SH-SY5Y (cell line): Measurements from ENCODE around the gene LOC128125822.

Source experiments
- GATA2 ChIP-seq: IDR thresholded peaks from 2 replicates; pipeline ENCODE4 v1.6.1; 2011; ENCODE audit warnings: mild to moderate bottlenecking, low read depth, low read length
- GATA3 ChIP-seq: IDR thresholded peaks from 2 replicates; pipeline ENCODE4 v1.6.1; 2011; ENCODE audit warnings: low read depth, mild to moderate bottlenecking, low read length, moderate library complexity

Gene LOC128125822

DNA sequence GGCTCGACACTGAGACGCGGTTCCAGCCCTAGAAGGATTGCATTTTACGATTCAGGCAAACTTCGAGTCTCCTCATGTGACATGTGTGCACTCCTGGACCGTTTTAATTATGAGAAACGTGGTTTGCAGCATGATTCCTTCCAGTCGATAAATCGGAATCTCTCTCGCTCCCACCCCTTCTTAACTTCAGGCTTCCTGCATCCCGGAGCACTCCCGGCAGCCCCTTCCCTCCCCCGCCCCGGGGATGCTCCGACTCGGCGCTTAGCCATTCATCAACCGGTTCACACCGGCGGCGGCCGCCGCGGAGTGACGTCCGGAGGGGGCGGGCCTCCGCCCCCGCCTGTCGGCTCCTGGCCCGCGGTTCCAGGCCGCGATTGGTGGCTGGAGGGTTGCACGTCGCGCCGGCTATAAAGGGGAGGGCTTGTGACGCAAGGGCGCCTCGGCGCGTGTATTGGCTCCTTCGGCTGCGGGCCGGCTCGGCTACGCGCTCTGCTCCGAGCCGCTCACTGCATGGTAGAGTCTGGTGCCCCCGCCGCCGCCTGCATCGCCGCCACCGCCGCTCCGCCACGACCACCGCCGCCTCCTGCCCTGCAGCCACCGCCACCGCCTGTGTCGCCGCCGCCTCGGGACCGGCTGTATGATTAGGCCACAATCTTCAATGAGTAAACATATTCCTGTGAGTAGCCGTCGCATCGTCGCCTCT lies at the start of gene LOC128125822, which contains the start of gene PTP4A1:
Gene LOC128125822, plus strand, starts transcription at position 437 of the 703 bp plus-strand sequence.
Gene PTP4A1, plus strand, starts transcription at position 437 of the 703 bp plus-strand sequence. CDS start 4,401 bp downstream, outside the sequence.
- no peak for TF ChIP-seq GATA3
- TF ChIP-seq GATA2, result no peak

DNA sequence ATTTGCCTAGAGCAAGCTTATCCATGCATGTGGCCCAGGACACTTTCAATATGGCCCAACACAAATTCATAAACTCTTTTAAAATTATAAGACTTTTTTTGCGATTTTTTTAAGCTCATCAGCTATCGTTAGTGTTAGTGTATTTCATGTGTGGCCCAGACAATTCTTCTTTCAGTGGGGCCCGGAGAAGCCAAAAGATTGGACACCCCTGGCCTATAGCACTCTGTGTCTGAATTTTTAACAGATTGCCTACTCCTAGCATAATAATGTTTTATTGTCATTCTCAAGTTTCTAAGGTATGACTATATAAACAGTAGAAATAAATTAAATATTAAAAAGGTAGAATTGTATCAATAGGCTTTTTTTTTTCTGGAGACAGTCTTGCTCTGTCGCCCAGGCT lies 48.6 kb upstream of the LOC128125822 start:
- no peak for TF ChIP-seq GATA2
- no peak for TF ChIP-seq GATA3

DNA sequence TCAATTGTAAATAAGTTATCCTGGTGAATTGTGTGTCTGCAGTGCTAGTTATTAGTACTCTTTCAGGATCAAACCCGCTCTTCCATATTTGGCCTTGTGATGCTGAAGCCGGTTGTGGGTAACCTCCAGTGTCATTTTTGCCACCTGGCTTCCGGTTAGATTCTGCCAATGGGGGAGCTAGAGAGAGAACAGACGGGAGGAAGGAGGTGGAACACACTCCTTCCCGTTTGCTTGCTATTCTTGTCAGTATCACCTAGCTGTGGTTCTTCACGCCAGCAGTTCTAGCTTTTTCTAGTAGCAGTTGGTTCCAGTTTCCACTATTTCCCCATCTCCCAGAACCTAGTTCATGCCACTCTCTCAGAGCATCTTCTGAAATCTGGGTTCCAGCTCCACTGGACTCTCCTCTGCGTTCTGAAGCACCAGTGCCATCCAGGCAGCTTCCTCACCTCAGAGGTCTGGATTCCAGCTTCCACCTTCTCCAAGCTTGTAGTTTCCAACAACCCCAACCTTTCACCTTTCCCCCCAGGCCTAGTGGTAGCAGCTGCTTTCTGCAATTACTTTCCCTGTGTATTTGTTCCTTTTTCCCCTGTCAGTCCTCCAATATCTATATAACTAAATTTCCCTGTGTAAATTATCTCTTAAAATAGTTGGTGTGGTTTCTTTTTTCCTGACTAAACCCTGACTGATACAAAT lies 46.9 kb upstream of the LOC128125822 start:
- TF ChIP-seq GATA3 (no peak), GATA2 (no peak)

DNA sequence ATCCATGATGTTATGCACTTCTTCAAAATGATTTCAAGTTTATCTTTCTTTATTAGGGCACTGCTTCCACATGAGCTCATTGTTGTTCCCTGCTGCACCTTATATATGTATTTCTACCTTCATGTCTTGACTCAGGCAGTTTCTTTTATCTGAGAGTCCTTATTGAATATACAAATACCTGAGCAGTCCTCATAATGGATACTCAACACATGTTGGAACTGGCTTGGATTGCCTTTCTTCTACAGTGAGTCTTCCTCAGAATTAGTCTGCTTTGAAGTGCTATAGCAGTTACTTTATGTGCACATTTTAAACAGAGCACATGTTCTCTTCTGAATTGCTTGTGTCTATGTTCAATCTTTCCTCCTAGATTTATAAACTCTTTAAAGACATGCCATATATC lies 45.3 kb upstream of the LOC128125822 start:
- TF ChIP-seq GATA2 (no peak), GATA3 (no peak)

GRCh38 chr6:63527658-63528514 lies 44.4 kb upstream of the LOC128125822 start:
- no peak for TF ChIP-seq GATA3
- TF ChIP-seq GATA2, result no peak

GRCh38 chr6:63529498-63529897 lies 42.8 kb upstream of the LOC128125822 start:
- no peak for TF ChIP-seq GATA2
- no peak for TF ChIP-seq GATA3

- TF ChIP-seq GATA2 (no peak), GATA3 (no peak)
Measured at GRCh38 chr6:63530182-63530581, 42.1 kb upstream of the LOC128125822 start.

DNA sequence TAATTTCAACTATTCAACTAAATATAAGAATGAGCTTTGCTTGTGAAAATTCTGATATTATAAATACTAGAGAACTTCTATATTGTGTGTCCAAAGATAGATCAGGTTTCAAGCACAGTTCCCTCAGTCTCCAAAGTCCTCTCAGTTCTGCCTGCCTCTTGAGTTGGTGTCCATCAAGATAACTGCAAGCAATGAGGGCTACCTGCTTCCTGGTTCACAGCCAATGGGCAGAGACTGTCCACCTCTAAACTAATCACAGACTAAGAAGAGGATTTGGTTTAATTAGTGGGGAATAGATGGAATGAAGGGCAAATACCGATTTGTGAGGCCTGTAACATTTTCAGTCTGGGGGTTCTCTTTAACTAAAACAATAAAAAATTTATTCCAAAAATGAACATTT lies 41.3 kb upstream of the LOC128125822 start:
- TF ChIP-seq GATA2 (no peak), GATA3 (no peak)

DNA sequence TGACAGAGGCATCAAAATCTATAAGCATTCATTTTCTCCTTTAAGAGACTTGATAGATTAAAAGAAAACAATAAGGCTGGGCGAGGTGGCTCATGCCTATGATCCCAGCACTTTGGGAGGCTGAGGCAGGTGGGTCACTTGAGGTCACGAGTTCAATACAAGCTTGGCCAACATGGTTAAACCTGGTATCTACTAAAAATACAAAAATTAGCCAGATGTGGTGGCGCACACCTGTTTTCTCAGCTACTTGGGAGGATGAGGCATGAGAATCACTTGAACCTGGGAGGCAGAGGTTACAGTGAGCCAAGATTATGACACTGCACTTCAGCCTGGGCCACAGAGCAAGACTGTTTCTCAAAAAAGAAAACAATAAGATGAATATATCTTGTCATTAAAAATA lies 39.3 kb upstream of the LOC128125822 start:
- no peak for TF ChIP-seq GATA2
- no peak for TF ChIP-seq GATA3

DNA sequence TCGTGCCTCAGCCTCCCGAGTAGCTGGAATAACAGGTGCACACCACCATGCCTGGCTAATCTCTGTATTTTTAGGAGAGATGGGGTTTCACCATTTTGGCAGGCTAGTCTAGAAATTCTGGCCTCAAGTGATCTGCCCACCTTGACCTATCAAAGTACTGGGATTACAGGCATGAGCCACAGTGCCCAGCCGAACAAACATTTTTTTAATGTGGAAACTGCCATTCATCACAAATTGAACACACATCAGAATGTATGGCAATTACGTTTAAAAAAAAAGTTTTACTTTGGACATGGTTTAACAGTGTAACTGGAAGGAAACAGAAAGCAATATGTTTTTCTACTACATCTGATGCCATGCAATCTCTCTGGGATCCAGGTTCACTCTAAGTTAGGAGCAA lies 38.3 kb upstream of the LOC128125822 start:
- TF ChIP-seq GATA2 (no peak), GATA3 (no peak)

GRCh38 chr6:63537201-63537958 lies 34.9 kb upstream of the LOC128125822 start:
- TF ChIP-seq GATA2 (no peak), GATA3 (no peak)

DNA sequence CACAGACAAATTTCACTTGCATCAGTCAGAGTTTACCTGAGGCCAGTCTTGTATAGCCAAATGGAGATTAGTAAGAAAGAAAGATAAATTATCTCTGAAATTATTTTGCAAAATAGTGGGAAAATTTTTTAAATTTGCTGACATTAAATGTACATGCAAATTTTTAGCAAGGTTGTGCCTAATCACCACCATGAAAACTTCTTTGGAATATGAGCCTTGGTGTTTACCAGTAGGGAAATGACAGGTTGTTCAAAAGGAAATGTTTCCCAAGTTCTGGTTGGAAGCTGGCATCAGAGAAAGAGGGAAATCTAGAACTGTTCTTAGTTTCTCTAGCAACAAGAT lies 34.4 kb upstream of the LOC128125822 start:
- TF ChIP-seq GATA2 (no peak), GATA3 (no peak)

GRCh38 chr6:63538550-63538949 lies 33.7 kb upstream of the LOC128125822 start:
- no peak for TF ChIP-seq GATA2
- no peak for TF ChIP-seq GATA3

- TF ChIP-seq GATA2 (no peak), GATA3 (no peak)
Measured at GRCh38 chr6:63543001-63543400, 29.3 kb upstream of the LOC128125822 start.
